Neutrophil (primary cell): ENCODE results near the gene TNRC6B.
"Not testable (repeated sequence)": the region's sequence is repeated elsewhere in the genome, so short reads cannot be mapped to it uniquely, and the experiment has no call there.

Experiments
- H3K27ac ChIP-seq: fragments of 200-600 bp; sonication (generic); 2 replicates; pipeline ENCODE4 v1.5.1; 2016; ENCODE audit warnings: mild to moderate bottlenecking, moderate library complexity
- H3K27me3 ChIP-seq: fragments of 200-600 bp; sonication (generic); 2 replicates; pipeline ENCODE4 v1.6.0; 2016; ENCODE audit warnings: mild to moderate bottlenecking
- H3K36me3 ChIP-seq: fragments of 200-600 bp; sonication (generic); 2 replicates; pipeline ENCODE4 v1.5.1; 2017
- H3K4me1 ChIP-seq, 2 experiments: fragments of 200-600 bp in 1 of 2; sonication (generic) in 1 of 2; 1 replicate in 1 of 2; 2 replicates in 1 of 2; pipeline versions ENCODE4 v1.5.1 to v1.6.1; 2013 to 2016; ENCODE audit warnings: low read depth in 1 of 2, low read length in 1 of 2, mild to moderate bottlenecking in 1 of 2, moderate library complexity in 1 of 2; ENCODE audit not compliant: control insufficient read depth in 1 of 2, insufficient read depth in 1 of 2
- H3K4me3 ChIP-seq, 2 experiments: fragments of 200-600 bp in 1 of 2; sonication (generic) in 1 of 2; 1 replicate in 1 of 2; 2 replicates in 1 of 2; pipeline ENCODE4 v1.5.1; 2013 to 2016; ENCODE audit warnings: low read depth in 1 of 2, low read length in 1 of 2, mild to moderate bottlenecking in 1 of 2, moderate library complexity in 1 of 2
- H3K9me3 ChIP-seq: fragments of 200-600 bp; sonication (generic); 2 replicates; pipeline ENCODE4 v1.5.1; 2016
- TF ChIP-seq, protein P1 (sequence below): fragments of 200-600 bp; sonication (generic); IDR thresholded peaks from 2 replicates; pipeline ENCODE4 v1.5.1; 2016; ENCODE audit warnings: antibody characterized with exemption

TNRC6B gene

DNA sequence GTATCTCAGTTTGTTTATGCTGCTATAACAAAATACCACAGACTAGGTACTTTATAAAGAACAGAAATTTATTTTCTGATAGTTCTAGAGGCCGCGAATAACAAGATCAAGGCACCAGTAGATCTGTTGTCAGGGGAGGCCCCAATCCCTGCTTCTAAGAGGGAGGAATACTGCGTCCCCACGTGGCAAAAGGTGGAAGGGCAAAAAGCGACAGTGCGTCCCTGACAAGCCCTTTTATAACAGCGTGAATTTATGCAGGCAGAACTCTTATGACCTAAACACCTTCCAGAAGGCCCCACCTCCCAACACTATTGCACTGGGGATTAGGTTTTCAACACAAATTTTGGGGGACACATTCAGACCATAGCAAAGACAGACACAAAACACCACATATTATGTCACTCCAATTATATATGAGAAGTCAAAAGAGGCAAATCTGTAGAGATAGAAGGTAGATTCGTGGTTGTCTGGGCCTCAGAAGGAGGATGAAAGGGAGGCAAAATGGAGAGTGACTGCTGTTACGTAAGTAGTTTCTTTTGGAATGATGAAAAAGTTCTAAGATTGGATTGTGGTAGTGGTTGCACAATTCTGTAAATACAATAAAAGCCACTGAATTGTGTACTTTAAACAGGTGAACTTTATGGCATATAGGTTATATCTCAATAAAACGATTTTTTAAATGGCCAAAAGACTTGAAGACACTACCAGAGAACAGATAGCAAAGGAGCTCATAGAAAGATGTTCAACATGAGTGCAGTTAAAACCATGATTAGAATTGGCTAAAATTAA is 30.1 kb upstream of the TNRC6B start:
- no peak overlapping the region for H3K27ac ChIP-seq
- no peaks in the 10 kb centered on the region for H3K9me3 ChIP-seq
- H3K4me3 ChIP-seq = no peak overlapping the region
- H3K27me3 ChIP-seq = no peaks in the 10 kb centered on the region
- H3K4me1 ChIP-seq = no peaks in the 10 kb centered on the region
- H3K36me3 ChIP-seq = peaks cover 9% of the 10 kb centered on the region
- TF ChIP-seq, protein P1, sequence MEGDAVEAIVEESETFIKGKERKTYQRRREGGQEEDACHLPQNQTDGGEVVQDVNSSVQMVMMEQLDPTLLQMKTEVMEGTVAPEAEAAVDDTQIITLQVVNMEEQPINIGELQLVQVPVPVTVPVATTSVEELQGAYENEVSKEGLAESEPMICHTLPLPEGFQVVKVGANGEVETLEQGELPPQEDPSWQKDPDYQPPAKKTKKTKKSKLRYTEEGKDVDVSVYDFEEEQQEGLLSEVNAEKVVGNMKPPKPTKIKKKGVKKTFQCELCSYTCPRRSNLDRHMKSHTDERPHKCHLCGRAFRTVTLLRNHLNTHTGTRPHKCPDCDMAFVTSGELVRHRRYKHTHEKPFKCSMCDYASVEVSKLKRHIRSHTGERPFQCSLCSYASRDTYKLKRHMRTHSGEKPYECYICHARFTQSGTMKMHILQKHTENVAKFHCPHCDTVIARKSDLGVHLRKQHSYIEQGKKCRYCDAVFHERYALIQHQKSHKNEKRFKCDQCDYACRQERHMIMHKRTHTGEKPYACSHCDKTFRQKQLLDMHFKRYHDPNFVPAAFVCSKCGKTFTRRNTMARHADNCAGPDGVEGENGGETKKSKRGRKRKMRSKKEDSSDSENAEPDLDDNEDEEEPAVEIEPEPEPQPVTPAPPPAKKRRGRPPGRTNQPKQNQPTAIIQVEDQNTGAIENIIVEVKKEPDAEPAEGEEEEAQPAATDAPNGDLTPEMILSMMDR = no peak

DNA sequence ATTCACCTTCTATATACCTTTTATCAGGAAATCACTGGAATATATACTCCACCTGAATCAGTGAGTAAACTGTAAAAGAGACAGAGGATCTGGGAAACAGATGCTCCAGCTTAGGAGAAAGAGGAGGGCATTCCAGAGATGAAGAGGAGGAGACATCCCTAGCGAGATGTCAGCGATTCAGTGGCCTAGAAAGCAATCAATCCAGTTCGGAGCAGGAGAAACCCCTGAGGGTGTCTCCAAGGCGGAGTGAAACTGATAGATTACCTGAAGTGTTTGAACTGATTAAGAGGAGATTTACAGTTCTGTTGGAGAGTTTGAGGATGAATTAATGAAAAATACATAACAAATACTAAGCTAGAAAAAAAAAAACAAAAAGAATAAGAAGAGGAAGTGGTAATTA is 24.5 kb upstream of the TNRC6B start:
- no peaks in the 10 kb centered on the region for H3K9me3 ChIP-seq
- no peaks in the 10 kb centered on the region for H3K27me3 ChIP-seq
- H3K4me1 ChIP-seq = peaks cover 11 to 14% of the 10 kb centered on the region in 2 experiments
- TF ChIP-seq, protein P1 = no peak
- H3K36me3 ChIP-seq = peaks cover 17% of the 10 kb centered on the region
- H3K27ac ChIP-seq = no peak overlapping the region
- H3K4me3 ChIP-seq = no peak overlapping the region

DNA sequence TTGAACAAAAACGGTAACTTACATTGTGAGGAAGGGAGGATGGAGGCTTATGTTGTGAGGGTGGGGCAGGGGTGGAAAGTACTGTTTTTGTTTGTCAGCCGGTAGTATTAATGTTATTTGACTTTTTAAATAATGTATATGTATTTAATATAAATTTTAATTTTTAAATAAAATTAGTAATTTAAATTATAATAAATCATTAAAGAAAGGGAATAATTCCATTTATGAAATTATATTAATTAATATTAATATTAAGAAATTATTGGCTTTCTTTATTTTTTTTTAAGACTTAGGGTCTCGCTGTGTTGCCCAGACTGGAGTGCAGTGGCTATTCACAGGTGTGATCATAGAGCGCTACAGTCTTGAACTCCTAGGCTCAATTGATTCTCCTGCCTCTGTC is 24.0 kb upstream of the TNRC6B start:
- no peak overlapping the region for H3K27ac ChIP-seq
- no peaks in the 10 kb centered on the region for H3K9me3 ChIP-seq
- H3K4me3 ChIP-seq = no peak overlapping the region
- TF ChIP-seq, protein P1 = no peak
- H3K36me3 ChIP-seq = peaks cover 17% of the 10 kb centered on the region
- H3K27me3 ChIP-seq = no peaks in the 10 kb centered on the region
- peaks cover 11 to 14% of the 10 kb centered on the region in 2 experiments for H3K4me1 ChIP-seq

DNA sequence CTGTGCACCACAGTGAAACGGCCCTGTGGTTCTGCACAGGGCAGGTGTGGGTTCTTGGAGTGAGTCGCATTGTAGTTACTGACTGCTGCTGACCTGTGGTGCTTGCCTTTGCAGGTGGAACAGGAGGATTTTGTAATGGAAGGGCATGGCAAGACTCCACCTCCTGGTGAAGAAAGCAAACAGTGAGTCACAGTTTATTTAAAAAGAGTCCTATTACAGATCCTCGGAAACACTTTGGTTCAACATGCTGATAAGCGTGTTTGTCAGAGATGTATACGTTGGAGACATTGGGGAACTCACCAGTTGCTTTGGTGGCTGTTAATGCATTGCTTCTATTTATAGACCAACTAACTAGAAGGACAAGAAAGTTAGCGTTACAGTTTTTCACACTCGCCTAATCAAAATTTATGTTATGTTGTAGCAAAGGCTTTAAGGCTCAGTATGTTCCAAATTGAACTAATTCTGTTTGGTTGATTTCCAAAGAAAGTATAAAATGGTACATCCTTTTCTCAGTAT is 21.7 kb upstream of the TNRC6B start:
- H3K4me1 ChIP-seq = peaks cover 11 to 14% of the 10 kb centered on the region in 2 experiments
- TF ChIP-seq, protein P1 = no peak
- H3K27me3 ChIP-seq = no peaks in the 10 kb centered on the region
- no peak overlapping the region for H3K4me3 ChIP-seq
- H3K27ac ChIP-seq = peak overlapping the region; percentile 56
- no peaks in the 10 kb centered on the region for H3K9me3 ChIP-seq
- peaks cover 22% of the 10 kb centered on the region for H3K36me3 ChIP-seq

DNA sequence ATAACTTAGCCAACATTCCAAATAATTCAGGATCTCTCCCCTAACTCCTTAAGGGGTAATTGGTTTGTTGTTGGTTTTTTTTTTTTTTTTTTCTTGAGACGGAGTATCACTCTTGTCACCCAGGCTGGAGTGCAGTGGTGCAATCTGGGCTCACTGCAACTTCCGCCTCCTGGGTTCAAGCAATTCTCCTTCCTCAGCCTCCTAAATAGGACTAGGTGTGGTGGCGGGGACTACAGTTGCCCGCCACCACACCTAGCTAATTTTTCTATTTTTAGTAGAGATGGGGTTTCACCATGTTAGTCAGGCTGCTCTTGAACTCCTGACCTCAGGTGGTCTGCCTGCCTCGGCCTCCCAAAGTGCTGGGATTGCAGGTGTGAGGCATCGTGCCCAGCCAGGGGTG is 21.0 kb upstream of the TNRC6B start:
- H3K9me3 ChIP-seq, H3K4me3 ChIP-seq, H3K27me3 ChIP-seq: not testable (repeated sequence)
- Histone ChIP-seq H3K27ac (peak overlapping the region; percentile 9), H3K36me3 (peaks cover 22% of the 10 kb centered on the region), H3K4me1 (peaks cover 11 to 14% of the 10 kb centered on the region in 2 experiments)

DNA sequence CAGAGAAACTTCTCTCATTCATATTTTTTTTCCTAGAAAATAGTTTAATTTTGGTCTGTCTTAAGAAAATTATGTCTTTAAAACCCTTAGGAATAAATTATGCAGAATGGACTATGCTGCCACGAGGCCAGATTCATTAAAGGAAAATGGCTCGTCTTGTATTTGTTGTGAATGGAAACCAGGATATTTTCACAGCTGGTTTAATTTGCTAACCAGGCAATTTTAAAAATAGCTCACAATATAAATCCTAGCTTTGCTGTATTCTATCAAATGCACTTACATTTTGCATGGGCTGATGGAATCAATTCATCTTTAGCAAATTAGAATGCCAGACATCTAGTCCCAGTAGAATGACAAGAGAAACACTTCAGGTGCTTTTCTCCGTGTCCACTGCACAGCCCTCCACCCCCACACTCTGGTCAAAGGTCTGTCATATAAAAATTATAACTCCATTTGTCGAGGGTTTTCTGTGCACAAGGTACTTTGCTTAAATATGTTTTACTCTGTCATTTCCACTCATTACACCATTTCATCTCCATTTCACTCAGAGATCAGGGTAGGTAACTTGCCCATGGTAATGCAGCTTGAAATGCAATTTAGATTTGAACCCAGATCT is 20.3 kb upstream of the TNRC6B start:
- peaks cover 22% of the 10 kb centered on the region for H3K36me3 ChIP-seq
- no peak overlapping the region for H3K4me3 ChIP-seq
- H3K4me1 ChIP-seq = peaks cover 11 to 14% of the 10 kb centered on the region in 2 experiments
- H3K9me3 ChIP-seq = no peaks in the 10 kb centered on the region
- H3K27me3 ChIP-seq = no peaks in the 10 kb centered on the region
- TF ChIP-seq, protein P1 = no peak
- H3K27ac ChIP-seq = no peak overlapping the region
